Dendritic cell treated with granulocyte-macrophage colony-stimulating factor and Interleukin-4, amounts not matched to agents 40 ng/mL and 50 ng/mL, for 4 days (primary cell): ENCODE measurements around the gene GSTK1.
A peak's percentile ranks its signal among the peaks of the same experiment; 100 is the strongest.

Source experiments
- H3K27ac Mint-ChIP-seq: one replicate; pipeline ENCODE4 v1.8.0; 2022; ENCODE audit warnings: mild to moderate bottlenecking, mixed read lengths
- H3K27me3 Mint-ChIP-seq: one replicate; pipeline ENCODE4 v1.8.0; 2022; ENCODE audit warnings: mild to moderate bottlenecking, mixed read lengths
- H3K36me3 Mint-ChIP-seq: one replicate; pipeline ENCODE4 v1.8.0; 2022; ENCODE audit warnings: low read depth, mixed read lengths
- H3K4me1 Mint-ChIP-seq: one replicate; pipeline ENCODE4 v1.8.0; 2022; ENCODE audit warnings: low read depth, mixed read lengths
- H3K4me3 Mint-ChIP-seq: one replicate; pipeline ENCODE4 v1.8.0; 2022; ENCODE audit warnings: mild to moderate bottlenecking, moderate library complexity, mixed read lengths
- H3K9me3 Mint-ChIP-seq: one replicate; pipeline ENCODE4 v1.8.0; 2022; ENCODE audit warnings: mixed read lengths
- intact Hi-C: fragments of 100-400 bp; cut with micrococcal nuclease; formaldehyde crosslinking; loops from one replicate; pipeline ENCODE4 v1.15.0; 2022

Gene GSTK1

DNA sequence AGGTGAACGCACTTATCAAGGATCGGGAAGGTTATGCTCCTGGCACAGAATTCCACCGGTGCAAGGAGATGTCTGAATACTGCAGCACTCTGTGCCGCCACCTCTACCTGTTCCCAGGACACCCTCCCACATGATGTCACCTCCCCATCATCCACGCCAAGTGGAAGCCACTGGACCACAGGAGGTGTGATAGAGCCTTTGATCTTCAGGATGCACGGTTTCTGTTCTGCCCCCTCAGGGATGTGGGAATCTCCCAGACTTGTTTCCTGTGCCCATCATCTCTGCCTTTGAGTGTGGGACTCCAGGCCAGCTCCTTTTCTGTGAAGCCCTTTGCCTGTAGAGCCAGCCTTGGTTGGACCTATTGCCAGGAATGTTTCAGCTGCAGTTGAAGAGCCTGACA is 41.7 kb downstream of the GSTK1 start:
- H3K4me1 Mint-ChIP-seq, result peaks cover 82% of the 10 kb centered on the region
- intact Hi-C loops, result loop anchor here (1.0 to 10.0 kb wide), 3 partner anchors 9 to 300 kb away; no protein-coding TSS in a partner anchor
- no peaks in the 10 kb centered on the region for H3K9me3 Mint-ChIP-seq
- no peak overlapping the region for H3K4me3 Mint-ChIP-seq
- no peaks in the 10 kb centered on the region for H3K27me3 Mint-ChIP-seq
- peaks cover 84% of the 10 kb centered on the region for H3K36me3 Mint-ChIP-seq
- H3K27ac Mint-ChIP-seq, result peak overlapping the region; percentile 49

- Mint-ChIP-seq H3K36me3 (peaks cover 78% of the 10 kb centered on the region), H3K4me1 (peaks cover 82% of the 10 kb centered on the region), H3K9me3 (no peaks in the 10 kb centered on the region), H3K27me3 (no peaks in the 10 kb centered on the region), H3K27ac (peak overlapping the region; percentile 49), H3K4me3 (no peak overlapping the region)
- intact Hi-C loops, result loop anchor here (1.0 to 10.0 kb wide), 3 partner anchors 9 to 301 kb away; no protein-coding TSS in a partner anchor
Observed at GRCh38 chr7:143305423-143306070, 42.3 kb downstream of the GSTK1 start.

DNA sequence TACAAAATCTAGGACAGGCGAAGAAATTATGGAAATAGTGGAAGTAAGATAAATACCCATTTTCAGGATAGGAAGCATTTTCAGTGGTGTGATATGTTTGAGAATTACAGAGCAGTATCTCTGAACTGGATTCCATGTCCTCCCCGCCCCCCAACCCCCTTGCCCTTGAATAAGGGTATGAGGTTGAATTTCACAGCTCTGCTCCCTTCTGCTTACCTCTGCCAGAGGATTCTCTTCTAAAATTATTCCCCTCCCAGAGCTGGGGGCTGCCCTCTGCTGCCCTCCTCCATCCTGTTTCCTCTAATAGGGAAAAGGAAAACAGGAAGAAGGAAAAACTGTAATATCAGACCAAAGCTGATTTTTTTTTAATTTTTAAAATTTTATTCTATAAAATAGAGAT is 45.4 kb downstream of the GSTK1 start:
- H3K4me3 Mint-ChIP-seq, result no peak overlapping the region
- no peaks in the 10 kb centered on the region for H3K9me3 Mint-ChIP-seq
- peak overlapping the region; percentile 86 for H3K27ac Mint-ChIP-seq
- peaks cover 82% of the 10 kb centered on the region for H3K4me1 Mint-ChIP-seq
- peaks cover 49% of the 10 kb centered on the region for H3K36me3 Mint-ChIP-seq
- H3K27me3 Mint-ChIP-seq, result no peaks in the 10 kb centered on the region
- intact Hi-C loops, result loop anchor here (10.0 kb wide), 1 partner anchor 304 kb away; no protein-coding TSS in a partner anchor

- Mint-ChIP-seq H3K4me1 (peaks cover 89% of the 10 kb centered on the region), H3K27ac (peak overlapping the region; percentile 70), H3K36me3 (no peaks in the 10 kb centered on the region), H3K9me3 (no peaks in the 10 kb centered on the region), H3K27me3 (no peaks in the 10 kb centered on the region), H3K4me3 (no peak overlapping the region)
- intact Hi-C loops, result loop anchor here (1.0 to 10.0 kb wide), 3 partner anchors 9 to 171 kb away; no protein-coding TSS in a partner anchor
Observed at GRCh38 chr7:143314127-143314526, 50.9 kb downstream of the GSTK1 start.

DNA sequence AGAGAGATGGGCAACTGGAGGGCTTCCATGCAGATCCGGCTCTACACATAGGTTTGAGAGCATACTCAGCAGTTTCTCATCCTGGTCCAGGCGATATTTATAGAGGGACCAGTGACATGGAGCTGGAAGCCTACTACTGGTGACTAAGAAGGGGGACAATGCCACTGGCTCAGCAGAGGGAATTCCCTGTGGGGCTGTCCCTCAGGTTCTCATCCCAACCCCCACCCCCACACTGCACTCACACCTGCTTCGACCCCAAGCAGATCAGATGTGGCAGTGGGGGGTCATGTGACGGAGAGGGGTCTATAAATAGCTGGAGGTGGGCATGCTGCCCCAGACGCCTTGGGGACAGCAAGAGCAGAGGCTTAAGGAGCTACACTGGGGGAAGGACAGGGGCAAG is 52.5 kb downstream of the GSTK1 start, which contains the start of gene CLCN1:
CLCN1 (plus strand) TSS at position 336 of the 400 bp plus-strand sequence. CDS start 102 bp downstream, outside the sequence.
- Mint-ChIP-seq H3K4me3 (no peak within 1 kb of the TSS), H3K36me3 (no peaks in the 10 kb centered on the region), H3K9me3 (no peaks in the 10 kb centered on the region), H3K27me3 (no peaks in the 10 kb centered on the region), H3K4me1 (peaks cover 80% of the 10 kb centered on the region), H3K27ac (peak within 1 kb of the TSS; percentile 70)
- intact Hi-C loops, result loop anchor here (10.0 kb wide), 1 partner anchor 169 kb away; no protein-coding TSS in a partner anchor

DNA sequence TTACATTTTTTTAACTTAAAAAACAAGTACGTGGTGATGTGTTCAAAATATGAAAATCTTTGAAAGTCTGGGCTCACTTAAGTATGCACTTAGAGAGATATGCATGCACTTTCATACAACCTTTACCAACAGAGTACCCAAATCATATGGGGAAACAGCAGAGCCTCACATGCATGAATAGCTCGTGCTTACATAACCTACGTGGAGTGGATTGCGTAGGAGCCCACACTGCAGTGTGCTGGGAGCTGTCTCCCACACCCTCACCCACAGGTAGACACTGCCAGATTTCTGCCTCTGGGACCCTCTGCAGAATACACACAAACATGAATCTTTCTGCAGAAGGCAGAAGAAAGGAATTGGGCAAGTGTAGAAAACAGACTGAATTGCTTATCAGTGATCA is 53.3 kb downstream of the GSTK1 start:
- peak overlapping the region; percentile 70 for H3K27ac Mint-ChIP-seq
- no peak overlapping the region for H3K4me3 Mint-ChIP-seq
- no peaks in the 10 kb centered on the region for H3K27me3 Mint-ChIP-seq
- H3K36me3 Mint-ChIP-seq, result no peaks in the 10 kb centered on the region
- H3K4me1 Mint-ChIP-seq, result peaks cover 77% of the 10 kb centered on the region
- no peaks in the 10 kb centered on the region for H3K9me3 Mint-ChIP-seq
- intact Hi-C loops, result loop anchor here (10.0 kb wide), 1 partner anchor 168 kb away; no protein-coding TSS in a partner anchor

- H3K4me1 Mint-ChIP-seq, result peaks cover 86% of the 10 kb centered on the region
- H3K27me3 Mint-ChIP-seq, result no peaks in the 10 kb centered on the region
- H3K36me3 Mint-ChIP-seq, result no peaks in the 10 kb centered on the region
- H3K4me3 Mint-ChIP-seq, result no peak overlapping the region
- H3K27ac Mint-ChIP-seq, result peak overlapping the region; percentile 24
- no peaks in the 10 kb centered on the region for H3K9me3 Mint-ChIP-seq
- intact Hi-C loops, result loop anchor here (10.0 kb wide), 1 partner anchor 166 kb away; no protein-coding TSS in a partner anchor
Observed at GRCh38 chr7:143318661-143319060, 55.4 kb downstream of the GSTK1 start.
